IMR-90 (cell line): ENCODE results near the gene VAV1. TPM values are rescaled to one million over a fixed set of nuclear protein-coding genes. Genes with fewer than 3 reads are reported as not detected.

Experiments used
- ATAC-seq: fragments of 200-7000 bp; cut with Tn5 transposase; 2 replicates; pipeline ENCODE4 v1.9.1; 2020; ENCODE audit warnings: low read depth, mild to moderate bottlenecking, moderate library complexity
- BruUV-seq: library from RNA; stranded (reverse); fragments of 400-500 nt; replicated peaks from 2 replicates; lab custom pipeline; 2021; lab: Mats Ljungman, UMichigan
- CTCF ChIA-PET: fragments of 300-600 bp; formaldehyde crosslinking; extraction: SDS; loops from one replicate; lab custom pipeline; 2021; ENCODE audit warnings: antibody characterized with exemption; lab: Yijun Ruan, JAX
- POLR2A ChIA-PET: fragments of 300-600 bp; sonication (Branson Sonifier 250); formaldehyde crosslinking; loops from one replicate; lab custom pipeline; 2022; ENCODE audit warnings: antibody characterized with exemption; ENCODE audit not compliant: unreplicated experiment; lab: Charles Lee
- DNase-seq: peaks from one replicate; pipeline ENCODE4 v3.0.0; 2013
- H2AFZ ChIP-seq: replicated peaks from 2 replicates; pipeline ENCODE3; 2013; ENCODE audit warnings: low read length, mild to moderate bottlenecking; ENCODE audit not compliant: poor library complexity
- H2AK5ac ChIP-seq: 2 replicates; pipeline ENCODE4 v1.6.1; 2013; ENCODE audit warnings: low read depth, low read length, inconsistent platforms
- H2AK9ac ChIP-seq: replicated peaks from 2 replicates; pipeline ENCODE3; 2013; ENCODE audit warnings: mild to moderate bottlenecking, low read depth, low read length, moderate library complexity; ENCODE audit not compliant: poor library complexity
- H2BK120ac ChIP-seq: 2 replicates; pipeline ENCODE4 v1.6.1; 2013; ENCODE audit warnings: low read depth, low read length, inconsistent platforms
- H2BK15ac ChIP-seq: 3 replicates; pipeline ENCODE4 v1.6.1; 2013; ENCODE audit warnings: low read depth, low read length, inconsistent platforms
- H2BK20ac ChIP-seq: 2 replicates; pipeline ENCODE4 v1.6.1; 2013; ENCODE audit warnings: low read depth, mild to moderate bottlenecking, inconsistent platforms, low read length, moderate library complexity
- H2BK5ac ChIP-seq: 2 replicates; pipeline ENCODE4 v1.6.1; 2013; ENCODE audit warnings: mild to moderate bottlenecking, low read depth, low read length, inconsistent platforms; ENCODE audit not compliant: poor library complexity, severe bottlenecking
- H3K14ac ChIP-seq: replicated peaks from 2 replicates; pipeline ENCODE4 v1.6.1; 2013; ENCODE audit warnings: low read depth, low read length, inconsistent platforms
- H3K18ac ChIP-seq: 2 replicates; pipeline ENCODE4 v1.6.1; 2013; ENCODE audit warnings: low read depth, low read length, control low read depth
- H3K23ac ChIP-seq: 2 replicates; pipeline ENCODE4 v1.6.1; 2013; ENCODE audit warnings: low read depth, low read length, inconsistent platforms
- H3K27ac ChIP-seq: 2 replicates; pipeline ENCODE4 v1.5.1; 2013; ENCODE audit warnings: mild to moderate bottlenecking, control low read depth, low read length; ENCODE audit not compliant: insufficient read depth
- H3K27me3 ChIP-seq: 2 replicates; pipeline ENCODE4 v1.6.1; 2013; ENCODE audit warnings: low read length; ENCODE audit not compliant: control insufficient read depth, insufficient read depth
- H3K36me3 ChIP-seq: 2 replicates; pipeline ENCODE4 v1.6.1; 2013; ENCODE audit warnings: low read length, mixed read lengths; ENCODE audit not compliant: control insufficient read depth, insufficient read depth
- H3K4ac ChIP-seq: 2 replicates; pipeline ENCODE4 v1.6.1; 2013; ENCODE audit warnings: low read depth, low read length, inconsistent platforms
- H3K4me1 ChIP-seq: 2 replicates; pipeline ENCODE4 v1.6.1; 2013; ENCODE audit warnings: low read length, mixed read lengths; ENCODE audit not compliant: control insufficient read depth, insufficient read depth
- H3K4me2 ChIP-seq: 2 replicates; pipeline ENCODE4 v1.6.1; 2013; ENCODE audit warnings: low read depth, mild to moderate bottlenecking, control low read depth, low read length, moderate library complexity
- H3K4me3 ChIP-seq: 2 replicates; pipeline ENCODE4 v1.5.1; 2013; ENCODE audit warnings: low read depth, mild to moderate bottlenecking, control low read depth, low read length, moderate library complexity; ENCODE audit not compliant: insufficient read depth
- H3K56ac ChIP-seq: 2 replicates; pipeline ENCODE4 v1.6.1; 2013; ENCODE audit warnings: low read length, inconsistent platforms; ENCODE audit not compliant: insufficient read depth; ENCODE audit errors: extremely low read depth
- H3K79me1 ChIP-seq, 2 experiments: 2 replicates each; pipeline ENCODE4 v1.6.1; 2013; ENCODE audit warnings: low read length in 2 of 2, inconsistent platforms in 1 of 2, low read depth in 1 of 2
- H3K9ac ChIP-seq: 2 replicates; pipeline ENCODE4 v1.6.1; 2013; ENCODE audit warnings: low read depth, low read length, control low read depth
- H3K9me1 ChIP-seq: 2 replicates; pipeline ENCODE4 v1.6.1; 2013; ENCODE audit warnings: low read length, inconsistent platforms; ENCODE audit not compliant: insufficient read depth
- H3K9me3 ChIP-seq: 2 replicates; pipeline ENCODE4 v1.6.1; 2013; ENCODE audit warnings: low read length; ENCODE audit not compliant: control insufficient read depth, insufficient read depth
- H4K20me1 ChIP-seq: 2 replicates; pipeline ENCODE4 v1.6.1; 2013; ENCODE audit warnings: low read length, inconsistent platforms; ENCODE audit not compliant: insufficient read depth
- H4K5ac ChIP-seq: 2 replicates; pipeline ENCODE4 v1.6.1; 2013; ENCODE audit warnings: mild to moderate bottlenecking, low read depth, low read length, control low read depth
- H4K8ac ChIP-seq, 2 experiments: 2 replicates each; pipeline ENCODE4 v1.6.1; 2013; ENCODE audit warnings: low read depth in 2 of 2, low read length in 2 of 2, control low read depth in 1 of 2, inconsistent platforms in 1 of 2
- H4K91ac ChIP-seq: 2 replicates; pipeline ENCODE4 v1.6.1; 2013; ENCODE audit warnings: low read depth, low read length, inconsistent platforms; ENCODE audit not compliant: insufficient read depth
- BHLHE40 ChIP-seq: fragments of 150-350 bp; IDR thresholded peaks from 2 replicates; pipeline ENCODE4 v1.6.1; 2016; ENCODE audit warnings: mild to moderate bottlenecking, low read depth, low read length
- CEBPB ChIP-seq: IDR thresholded peaks from 2 replicates; pipeline ENCODE4 v1.6.1; 2012; ENCODE audit warnings: low read depth, low read length, improper control_type of control experiment
- ELK1 ChIP-seq: fragments of 150-350 bp; IDR thresholded peaks from 2 replicates; pipeline ENCODE4 v1.6.1; 2016; ENCODE audit warnings: low read depth, mild to moderate bottlenecking, low read length, moderate library complexity, borderline replicate concordance
- FOS ChIP-seq: fragments of 150-350 bp; IDR thresholded peaks from 2 replicates; pipeline ENCODE4 v1.6.1; 2016; ENCODE audit warnings: low read depth, low read length
- MAFK ChIP-seq: IDR thresholded peaks from 2 replicates; pipeline ENCODE4 v1.6.1; 2012; ENCODE audit warnings: low read depth, low read length, improper control_type of control experiment
- MAZ ChIP-seq: IDR thresholded peaks from 2 replicates; pipeline ENCODE4 v1.6.1; 2012; ENCODE audit warnings: low read depth, mild to moderate bottlenecking, low read length, improper control_type of control experiment, moderate library complexity, borderline replicate concordance
- MXI1 ChIP-seq: IDR thresholded peaks from 2 replicates; pipeline ENCODE4 v1.6.1; 2012; ENCODE audit warnings: low read depth, mild to moderate bottlenecking, low read length, moderate library complexity, borderline replicate concordance
- NFE2L2 ChIP-seq: fragments of 150-350 bp; IDR thresholded peaks from 2 replicates; pipeline ENCODE4 v1.6.1; 2016; ENCODE audit warnings: low read depth, mild to moderate bottlenecking, low read length
- POLR2A ChIP-seq: IDR thresholded peaks from 2 replicates; pipeline ENCODE4 v1.6.1; 2012; ENCODE audit warnings: mild to moderate bottlenecking, low read depth, low read length
- RAD21 ChIP-seq: IDR thresholded peaks from 2 replicates; pipeline ENCODE4 v1.6.1; 2012; ENCODE audit warnings: low read length, improper control_type of control experiment
- dilution Hi-C: fragments of 300-500 bp; cut with HindIII; formaldehyde crosslinking; loops from one replicate; pipeline ENCODE4 v1.14.3; 2018; ENCODE audit warnings: low sequenced_read_pairs; ENCODE audit not compliant: unreplicated experiment
- in situ Hi-C: fragments of 300-500 bp; cut with MboI; formaldehyde crosslinking; loops from 3 replicates; pipeline ENCODE4 v1.14.3; 2019; ENCODE audit warnings: low sequenced_read_pairs, inconsistent platforms, mixed read lengths
- intact Hi-C: fragments of 100-400 bp; cut with micrococcal nuclease; formaldehyde crosslinking; loops from 2 replicates; pipeline ENCODE4 v1.10.0; 2022
- polyA plus RNA-seq, 3 experiments: library from polyadenylated mRNA; depleted of rRNA; stranded (reverse); fragments of >200 nt; gene quantifications; 2 replicates each; pipeline ENCODE4 v1.2.3, GENCODE V29; 2012; ENCODE audit warnings: low replicate concordance in 1 of 3
- total RNA-seq: library from RNA; depleted of rRNA; stranded (reverse); fragments of >200 nt; gene quantifications from 2 replicates; pipeline ENCODE4 v1.2.3, GENCODE V29; 2012

The VAV1 gene
- total and polyA plus RNA-seq, 2 of the 4 experiments (the other 2 are of a cell fraction), result not detected

GRCh38 chr19:6903446-6903845, 130.9 kb downstream of the VAV1 start:
- no peak overlapping the region for H2BK20ac ChIP-seq
- H2BK5ac ChIP-seq, result no peak overlapping the region
- H4K20me1 ChIP-seq, result no peaks in the 10 kb centered on the region
- H3K9ac ChIP-seq, result no peak overlapping the region
- H3K4ac ChIP-seq, result no peak overlapping the region
- H3K23ac ChIP-seq, result no peak overlapping the region
- no peak overlapping the region for H4K91ac ChIP-seq
- H4K8ac ChIP-seq, result no peak overlapping the region
- no peak overlapping the region for H2AK9ac ChIP-seq
- TF ChIP-seq POLR2A (no peak), FOS (no peak), CEBPB (no peak), MAZ (no peak), MAFK (no peak), RAD21 (no peak), BHLHE40 (no peak), MXI1 (no peak), NFE2L2 (no peak), ELK1 (no peak)
- H2AK5ac ChIP-seq, result no peak overlapping the region
- CTCF ChIA-PET, result no interaction called here
- H3K27ac ChIP-seq, result no peak overlapping the region
- H2BK15ac ChIP-seq, result no peak overlapping the region
- POLR2A ChIA-PET, result no interaction called here
- H3K56ac ChIP-seq, result no peak overlapping the region
- in situ Hi-C loops (no loop called here), intact Hi-C loops (no loop called here), dilution Hi-C loops (no loop called here)
- DNase-seq (no peak), ATAC-seq (no peak)
- H3K4me2 ChIP-seq, result no peak overlapping the region
- no peaks in the 10 kb centered on the region for H3K79me1 ChIP-seq
- no peaks in the 10 kb centered on the region for H3K4me1 ChIP-seq
- no peaks in the 10 kb centered on the region for H3K9me1 ChIP-seq
- no peak overlapping the region for H3K14ac ChIP-seq
- H4K5ac ChIP-seq, result no peak overlapping the region
- H3K9me3 ChIP-seq, result peaks cover 29% of the 10 kb centered on the region
- no peak overlapping the region for H2BK120ac ChIP-seq
- H3K18ac ChIP-seq, result no peak overlapping the region
- BruUV-seq, result no TSS peak
- no peaks in the 10 kb centered on the region for H3K36me3 ChIP-seq
- H3K27me3 ChIP-seq, result no peaks in the 10 kb centered on the region
- H3K4me3 ChIP-seq, result no peak overlapping the region
- no peak overlapping the region for H2AFZ ChIP-seq
